NCI-H2196 treated with DMSO at 0.1 percent for 48 hours (cell line): Measurements from ENCODE around the gene RRP1.

Source experiments
- DNase-seq: peaks from one replicate; lab custom pipeline; 2025; ENCODE audit not compliant: unreplicated experiment; lab: John Stamatoyannopoulos, UW

The RRP1 gene

GRCh38 chr21:43758111-43758641 lies 31.2 kb upstream of the RRP1 start:
- no peak for DNase-seq

- DNase-seq = no peak
These were observed 30.6 kb upstream of the RRP1 start for GRCh38 chr21:43758811-43759210.

- no peak for DNase-seq
These were observed 29.7 kb upstream of the RRP1 start for GRCh38 chr21:43759651-43760050.

- DNase-seq = no peak
These were observed 28.9 kb upstream of the RRP1 start for GRCh38 chr21:43760391-43760958.

- DNase-seq = no peak
These were observed 27.5 kb upstream of the RRP1 start for GRCh38 chr21:43761886-43762285.

GRCh38 chr21:43762303-43763128 lies 26.9 kb upstream of the RRP1 start:
- DNase-seq = peak; percentile 58

- DNase-seq = no peak
These were observed 25.4 kb upstream of the RRP1 start for GRCh38 chr21:43763901-43764523.

- no peak for DNase-seq
These were observed 24.5 kb upstream of the RRP1 start for GRCh38 chr21:43764576-43765495.

GRCh38 chr21:43766734-43767497 lies 22.5 kb upstream of the RRP1 start:
- no peak for DNase-seq

- no peak for DNase-seq
These were observed 21.8 kb upstream of the RRP1 start for GRCh38 chr21:43767498-43767983.

- DNase-seq = no peak
These were observed 21.2 kb upstream of the RRP1 start for GRCh38 chr21:43767984-43768867.

- no peak for DNase-seq
These were observed 20.6 kb upstream of the RRP1 start for GRCh38 chr21:43768868-43769167.

- DNase-seq = no peak
These were observed 19.9 kb upstream of the RRP1 start for GRCh38 chr21:43769325-43769958.

- no peak for DNase-seq
These were observed 19.2 kb upstream of the RRP1 start for GRCh38 chr21:43770066-43770655.

- no peak for DNase-seq
These were observed 18.1 kb upstream of the RRP1 start for GRCh38 chr21:43771199-43771675.

GRCh38 chr21:43771698-43772424 lies 17.5 kb upstream of the RRP1 start:
- DNase-seq = no peak

GRCh38 chr21:43772425-43772821 lies 17.0 kb upstream of the RRP1 start:
- DNase-seq = no peak

GRCh38 chr21:43774163-43774562 lies 15.2 kb upstream of the RRP1 start:
- no peak for DNase-seq
